Stomach (tissue), 9 donors: ENCODE data around the gene RAB3GAP2. TPM values are rescaled to one million over a fixed set of nuclear protein-coding genes. Genes with fewer than 3 reads are reported as not detected.

Experiments
- DNase-seq, 2 donors: peaks; one replicate each; pipeline versions ENCODE4 v3.0.0 to v3.0.0-alpha.2; 2013 to 2019
- H3K27ac ChIP-seq, 5 donors: fragments of 200-600 bp in 4 of 5; sonication (generic) in 4 of 5; one replicate each; pipeline ENCODE4 v1.5.1; 2013 to 2019; ENCODE audit warnings: mild to moderate bottlenecking in 1 of 5, moderate library complexity in 1 of 5
- H3K27me3 ChIP-seq, 3 donors: fragments of 200-600 bp; sonication (generic); one replicate each; pipeline ENCODE4 v1.5.1; 2017 to 2019; ENCODE audit warnings: mixed run types in 1 of 3
- H3K36me3 ChIP-seq, 4 donors: fragments of 200-600 bp; sonication (generic); 1 replicate in 3 of 4; 2 replicates in 1 of 4; pipeline ENCODE4 v1.5.1; 2016 to 2019
- H3K4me1 ChIP-seq, 4 donors: fragments of 200-600 bp; sonication (generic); one replicate each; pipeline ENCODE4 v1.5.1; 2016 to 2019
- H3K4me3 ChIP-seq, 4 donors: fragments of 200-600 bp; sonication (generic) in 3 of 4; one replicate each; pipeline ENCODE4 v1.5.1; 2016 to 2019; ENCODE audit warnings: mild to moderate bottlenecking in 1 of 4
- H3K9me3 ChIP-seq, 4 donors: fragments of 200-600 bp; sonication (generic); one replicate each; pipeline ENCODE4 v1.5.1; 2016 to 2019
- CTCF ChIP-seq, 7 experiments: fragments of 450-650 bp in 4 of 7; fragments of 200-600 bp in 3 of 7; sonication (generic) in 3 of 7; IDR thresholded peaks; one replicate each; pipeline ENCODE4 v1.5.1; 2016 to 2019; ENCODE audit warnings: antibody characterized with exemption in 7 of 7, control low read depth in 2 of 7, mild to moderate bottlenecking in 1 of 7
- EP300 ChIP-seq: sonication (generic); formaldehyde crosslinking; IDR thresholded peaks from one replicate; pipeline ENCODE4 v1.6.1; 2017; ENCODE audit warnings: antibody characterized with exemption
- POLR2A ChIP-seq, 4 donors: fragments of 450-650 bp; IDR thresholded peaks; one replicate each; pipeline ENCODE4 v1.6.1; 2016; ENCODE audit warnings: antibody characterized with exemption in 4 of 4, control low read depth in 2 of 4, mild to moderate bottlenecking in 1 of 4, moderate library complexity in 1 of 4
- POLR2AphosphoS5 ChIP-seq, 3 donors: sonication (generic); formaldehyde crosslinking; IDR thresholded peaks; one replicate each; pipeline ENCODE4 v1.6.1; 2016; ENCODE audit warnings: antibody characterized with exemption in 3 of 3
- WGBS, 5 donors: extraction: QIAGEN DNeasy Blood & Tissue Kit in 3 of 5; methylation state at CpG; one replicate each; pipeline versions ENCODE4 v1.1.5 to v1.1.7; 2013 to 2018; 5-methylcytosine and 5-hydroxymethylcytosine counted together
- intact Hi-C: fragments of 100-400 bp; cut with DNase I; formaldehyde crosslinking; loops from one replicate; pipeline ENCODE4 v1.15.1; 2023; ENCODE audit warnings: low total_unique reads
- polyA plus RNA-seq, 3 donors: library from polyadenylated mRNA; stranded (reverse); fragments of 200-250 nt; gene quantifications; one replicate each; pipeline ENCODE4 v1.2.3, GENCODE V29; 2013
- total RNA-seq, 5 donors: library from RNA; depleted of rRNA; stranded (reverse); fragments of >200 nt; gene quantifications; one replicate each; pipeline versions ENCODE4 v1.1.0 to v1.2.3, GENCODE V29; 2014 to 2016
- donor health status: healthy with polysubstance abuse.
- donor health status: Bipolar disorder and iron deficiency.
- donor health status: healthy.

Gene RAB3GAP2
- total and polyA plus RNA-seq, 8 donors: 3.7 to 56.0 (median 14.8) TPM

GRCh38 chr1:220226752-220227151 is 45.5 kb downstream of the RAB3GAP2 start:
- intact Hi-C loops: no loop called here
- H3K4me1 ChIP-seq: peaks cover 0 to 36% (median 18%) of the 10 kb centered on the region in 4 donors
- TF ChIP-seq POLR2AphosphoS5 (IDR thresholded peaks at IDR 0.05) (no peak), POLR2A (IDR thresholded peaks at IDR 0.05) (no peak), CTCF (IDR thresholded peaks at IDR 0.05) (no peak)
- peaks cover 0 to 17% (median 11%) of the 10 kb centered on the region in 4 donors for H3K36me3 ChIP-seq
- H3K27ac ChIP-seq: no peak overlapping the region
- 85 to 92% (median 91%) methylated on average over 3 of the region's 3 CpGs for WGBS, 5 donors
- no peaks in the 10 kb centered on the region for H3K9me3 ChIP-seq
- H3K27me3 ChIP-seq: no peaks in the 10 kb centered on the region
- no peak for DNase-seq
- H3K4me3 ChIP-seq: no peak overlapping the region

- intact Hi-C loops: no loop called here
- Histone ChIP-seq H3K9me3 (no peaks in the 10 kb centered on the region), H3K27ac (no peak overlapping the region), H3K4me1 (peaks cover 0 to 36% (median 18%) of the 10 kb centered on the region in 4 donors), H3K27me3 (no peaks in the 10 kb centered on the region), H3K36me3 (peaks cover 0 to 13% (median 8%) of the 10 kb centered on the region in 4 donors), H3K4me3 (no peak overlapping the region)
- DNase-seq: no peak
- TF ChIP-seq EP300 (no peak), POLR2AphosphoS5 (IDR thresholded peaks at IDR 0.05) (no peak), POLR2A (IDR thresholded peaks at IDR 0.05) (no peak), CTCF (IDR thresholded peaks at IDR 0.05) (no peak)
Measured at GRCh38 chr1:220225957-220226356, 46.3 kb downstream of the RAB3GAP2 start.

- Histone ChIP-seq H3K27ac (no peak overlapping the region), H3K4me3 (no peak overlapping the region), H3K27me3 (no peaks in the 10 kb centered on the region), H3K9me3 (no peaks in the 10 kb centered on the region), H3K4me1 (peaks cover 0 to 36% (median 18%) of the 10 kb centered on the region in 4 donors), H3K36me3 (peaks cover 0 to 18% (median 4%) of the 10 kb centered on the region in 4 donors)
- no peak for DNase-seq
- TF ChIP-seq CTCF (IDR thresholded peaks at IDR 0.05): no peak
- no peak for TF ChIP-seq POLR2A (IDR thresholded peaks at IDR 0.05)
- no peak for TF ChIP-seq POLR2AphosphoS5 (IDR thresholded peaks at IDR 0.05)
- TF ChIP-seq EP300: no peak
- intact Hi-C loops: no loop called here
- 70 to 100% (median 97%) methylated on average over 1 of the region's 1 CpG for WGBS, 5 donors
Measured at GRCh38 chr1:220224611-220225124, 47.6 kb downstream of the RAB3GAP2 start.

- Histone ChIP-seq H3K36me3 (peaks cover 0 to 17% (median 3%) of the 10 kb centered on the region in 4 donors), H3K9me3 (no peaks in the 10 kb centered on the region), H3K27me3 (no peaks in the 10 kb centered on the region), H3K27ac (no peak overlapping the region), H3K4me3 (no peak overlapping the region), H3K4me1 (peaks cover 0 to 40% (median 19%) of the 10 kb centered on the region in 4 donors)
- no peak for DNase-seq
- no peak for TF ChIP-seq EP300
- TF ChIP-seq CTCF (IDR thresholded peaks at IDR 0.05): no peak
- 84 to 91% (median 88%) methylated on average over 2 of the region's 2 CpGs for WGBS, 5 donors
- intact Hi-C loops: no loop called here
Measured at GRCh38 chr1:220224033-220224432, 48.2 kb downstream of the RAB3GAP2 start.
